ENCODE data around the gene OR4D11. TPM values are rescaled to one million over a fixed set of nuclear protein-coding genes. Genes with fewer than 3 reads are reported as not detected.

OR4D11 gene
- total and polyA plus RNA-seq, 10 of the 15 experiments (the other 5 are each of a cell fraction or from before 2014, with no cell fraction given): not detected

DNA sequence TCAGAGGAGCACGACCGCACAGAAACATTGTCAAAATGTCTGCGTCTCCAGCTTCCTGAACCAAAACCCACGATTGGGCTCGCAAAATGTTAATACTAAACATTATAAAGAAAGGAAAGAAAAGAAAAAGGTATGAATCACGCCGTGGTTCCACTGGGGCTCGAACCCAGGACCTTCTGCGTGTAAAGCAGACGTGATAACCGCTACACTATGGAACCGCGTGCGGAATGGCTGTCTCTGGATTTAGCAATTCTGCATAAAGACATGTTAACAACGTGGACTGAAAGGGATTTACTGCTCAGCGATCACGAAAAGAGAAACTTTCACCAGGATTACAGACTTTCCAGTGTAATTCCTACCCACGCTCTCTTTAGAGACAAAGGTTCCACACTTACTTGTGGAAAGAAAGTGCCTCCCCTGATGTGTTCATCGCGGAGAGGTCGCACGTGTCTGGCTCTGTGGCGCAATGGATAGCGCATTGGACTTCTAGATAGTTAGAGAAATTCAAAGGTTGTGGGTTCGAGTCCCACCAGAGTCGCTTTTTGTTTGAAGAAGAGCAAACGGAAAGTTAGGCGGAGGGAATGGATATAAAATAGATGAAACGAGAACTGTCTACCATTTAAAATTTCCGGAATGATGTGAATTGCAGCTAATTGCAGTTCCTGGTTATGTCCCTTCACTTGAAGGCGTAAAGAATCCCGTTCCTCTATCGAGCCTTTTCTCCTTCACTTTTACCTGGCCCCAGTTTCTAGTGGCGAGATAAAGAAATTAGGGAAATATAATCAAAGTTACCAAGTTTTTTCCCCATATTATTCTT, 47.7 kb downstream of the OR4D11 start (continued):
- TF ChIP-seq ZNF687 (IDR thresholded peaks at IDR 0.05): peak; percentile 71; the same call in 1 of the 2 replicates
- peak; percentile 32; the same call in 1 of the 2 replicates for TF ChIP-seq CHD1 (IDR thresholded peaks at IDR 0.05; ENCODE audit: low read depth, low read length)
- peak in 1 of 2 experiments; percentile 35; a peak in 2 of 4 replicates for TF ChIP-seq CEBPB (IDR thresholded peaks at IDR 0.05; ENCODE audit: borderline replicate concordance in 1 of 2, low read depth in 2 of 2, low read length in 2 of 2)
- no peak for TF ChIP-seq NR2C1 (IDR thresholded peaks at IDR 0.05)
- TF ChIP-seq ZNF274 (IDR thresholded peaks at IDR 0.05; ENCODE audit: insufficient read depth, insufficient read length): no peak
- TF ChIP-seq, protein P1, sequence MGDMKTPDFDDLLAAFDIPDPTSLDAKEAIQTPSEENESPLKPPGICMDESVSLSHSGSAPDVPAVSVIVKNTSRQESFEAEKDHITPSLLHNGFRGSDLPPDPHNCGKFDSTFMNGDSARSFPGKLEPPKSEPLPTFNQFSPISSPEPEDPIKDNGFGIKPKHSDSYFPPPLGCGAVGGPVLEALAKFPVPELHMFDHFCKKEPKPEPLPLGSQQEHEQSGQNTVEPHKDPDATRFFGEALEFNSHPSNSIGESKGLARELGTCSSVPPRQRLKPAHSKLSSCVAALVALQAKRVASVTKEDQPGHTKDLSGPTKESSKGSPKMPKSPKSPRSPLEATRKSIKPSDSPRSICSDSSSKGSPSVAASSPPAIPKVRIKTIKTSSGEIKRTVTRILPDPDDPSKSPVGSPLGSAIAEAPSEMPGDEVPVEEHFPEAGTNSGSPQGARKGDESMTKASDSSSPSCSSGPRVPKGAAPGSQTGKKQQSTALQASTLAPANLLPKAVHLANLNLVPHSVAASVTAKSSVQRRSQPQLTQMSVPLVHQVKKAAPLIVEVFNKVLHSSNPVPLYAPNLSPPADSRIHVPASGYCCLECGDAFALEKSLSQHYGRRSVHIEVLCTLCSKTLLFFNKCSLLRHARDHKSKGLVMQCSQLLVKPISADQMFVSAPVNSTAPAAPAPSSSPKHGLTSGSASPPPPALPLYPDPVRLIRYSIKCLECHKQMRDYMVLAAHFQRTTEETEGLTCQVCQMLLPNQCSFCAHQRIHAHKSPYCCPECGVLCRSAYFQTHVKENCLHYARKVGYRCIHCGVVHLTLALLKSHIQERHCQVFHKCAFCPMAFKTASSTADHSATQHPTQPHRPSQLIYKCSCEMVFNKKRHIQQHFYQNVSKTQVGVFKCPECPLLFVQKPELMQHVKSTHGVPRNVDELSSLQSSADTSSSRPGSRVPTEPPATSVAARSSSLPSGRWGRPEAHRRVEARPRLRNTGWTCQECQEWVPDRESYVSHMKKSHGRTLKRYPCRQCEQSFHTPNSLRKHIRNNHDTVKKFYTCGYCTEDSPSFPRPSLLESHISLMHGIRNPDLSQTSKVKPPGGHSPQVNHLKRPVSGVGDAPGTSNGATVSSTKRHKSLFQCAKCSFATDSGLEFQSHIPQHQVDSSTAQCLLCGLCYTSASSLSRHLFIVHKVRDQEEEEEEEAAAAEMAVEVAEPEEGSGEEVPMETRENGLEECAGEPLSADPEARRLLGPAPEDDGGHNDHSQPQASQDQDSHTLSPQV (IDR thresholded peaks at IDR 0.05): no peak
- TF ChIP-seq CREB1 (IDR thresholded peaks at IDR 0.05; ENCODE audit: low read depth): peak; percentile 37; the same call in 1 of the 2 replicates
- no peak for TF ChIP-seq KAT2A (conservative IDR thresholded peaks at IDR 0.05; ENCODE audit: control insufficient read depth, low read depth, low read length)
- TF ChIP-seq ZZZ3 (IDR thresholded peaks at IDR 0.05; ENCODE audit: control insufficient read depth, insufficient read length, low read depth): no peak
- no peak for TF ChIP-seq NRF1 (conservative IDR thresholded peaks at IDR 0.05; ENCODE audit: low read depth, low read length)
- TF ChIP-seq CTCF (IDR thresholded peaks at IDR 0.05 in 2 of 3, conservative IDR thresholded peaks at IDR 0.05 in 1 of 3; ENCODE audit: control insufficient read depth in 2 of 3, extremely low read depth in 1 of 3, insufficient read depth in 1 of 3, low read depth in 3 of 3, low read length in 3 of 3): no peak
- TF ChIP-seq, protein P2, sequence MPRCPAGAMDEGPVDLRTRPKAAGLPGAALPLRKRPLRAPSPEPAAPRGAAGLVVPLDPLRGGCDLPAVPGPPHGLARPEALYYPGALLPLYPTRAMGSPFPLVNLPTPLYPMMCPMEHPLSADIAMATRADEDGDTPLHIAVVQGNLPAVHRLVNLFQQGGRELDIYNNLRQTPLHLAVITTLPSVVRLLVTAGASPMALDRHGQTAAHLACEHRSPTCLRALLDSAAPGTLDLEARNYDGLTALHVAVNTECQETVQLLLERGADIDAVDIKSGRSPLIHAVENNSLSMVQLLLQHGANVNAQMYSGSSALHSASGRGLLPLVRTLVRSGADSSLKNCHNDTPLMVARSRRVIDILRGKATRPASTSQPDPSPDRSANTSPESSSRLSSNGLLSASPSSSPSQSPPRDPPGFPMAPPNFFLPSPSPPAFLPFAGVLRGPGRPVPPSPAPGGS (IDR thresholded peaks at IDR 0.05; ENCODE audit: borderline replicate concordance, insufficient read depth, low read depth, low read length, poor library complexity, severe bottlenecking): no peak
- peak; percentile 24 for TF ChIP-seq KLF5 (IDR thresholded peaks at IDR 0.05; ENCODE audit: partially characterized antibody)
- no peak for TF ChIP-seq ASH2L (IDR thresholded peaks at IDR 0.05; ENCODE audit: borderline replicate concordance, low read depth)
- TF ChIP-seq ATF7 (IDR thresholded peaks at IDR 0.05; ENCODE audit: low read depth): 0 out of 2 replicates have a peak, but pooled peaks have one; percentile 60
- no peak for TF ChIP-seq HDAC2 (IDR thresholded peaks at IDR 0.05)
